Mucosa of rectum (tissue), 2 donors: ENCODE measurements around the gene SEMA4D.

Source experiments
- H3K27ac ChIP-seq, 2 donors: one replicate each; pipeline ENCODE4 v1.7.0; 2013; ENCODE audit warnings: inconsistent platforms in 2 of 2, low read depth in 2 of 2, low read length in 2 of 2
- H3K27me3 ChIP-seq, 2 donors: one replicate each; pipeline ENCODE4 v1.7.0; 2013; ENCODE audit warnings: low read length in 2 of 2; ENCODE audit not compliant: control insufficient read depth in 2 of 2, insufficient read depth in 2 of 2
- H3K36me3 ChIP-seq, 2 donors: one replicate each; pipeline ENCODE4 v1.7.0; 2013; ENCODE audit warnings: low read length in 2 of 2; ENCODE audit not compliant: control insufficient read depth in 2 of 2, insufficient read depth in 2 of 2
- H3K4me1 ChIP-seq, 2 donors: one replicate each; pipeline ENCODE4 v1.7.0; 2013; ENCODE audit warnings: low read length in 2 of 2, mild to moderate bottlenecking in 1 of 2; ENCODE audit not compliant: control insufficient read depth in 2 of 2, insufficient read depth in 2 of 2
- H3K4me3 ChIP-seq, 2 donors: one replicate each; pipeline ENCODE4 v1.7.0; 2013; ENCODE audit warnings: low read length in 2 of 2
- H3K9ac ChIP-seq, 2 donors: one replicate each; pipeline ENCODE4 v1.7.0; 2013; ENCODE audit warnings: low read length in 2 of 2, low read depth in 1 of 2, mild to moderate bottlenecking in 1 of 2
- H3K9me3 ChIP-seq, 2 donors: one replicate each; pipeline ENCODE4 v1.7.0; 2013; ENCODE audit warnings: low read length in 2 of 2; ENCODE audit not compliant: control insufficient read depth in 2 of 2
- donor health status: healthy.
- donor health status: Normal muscosa, but diverticular disease.

The SEMA4D gene

DNA sequence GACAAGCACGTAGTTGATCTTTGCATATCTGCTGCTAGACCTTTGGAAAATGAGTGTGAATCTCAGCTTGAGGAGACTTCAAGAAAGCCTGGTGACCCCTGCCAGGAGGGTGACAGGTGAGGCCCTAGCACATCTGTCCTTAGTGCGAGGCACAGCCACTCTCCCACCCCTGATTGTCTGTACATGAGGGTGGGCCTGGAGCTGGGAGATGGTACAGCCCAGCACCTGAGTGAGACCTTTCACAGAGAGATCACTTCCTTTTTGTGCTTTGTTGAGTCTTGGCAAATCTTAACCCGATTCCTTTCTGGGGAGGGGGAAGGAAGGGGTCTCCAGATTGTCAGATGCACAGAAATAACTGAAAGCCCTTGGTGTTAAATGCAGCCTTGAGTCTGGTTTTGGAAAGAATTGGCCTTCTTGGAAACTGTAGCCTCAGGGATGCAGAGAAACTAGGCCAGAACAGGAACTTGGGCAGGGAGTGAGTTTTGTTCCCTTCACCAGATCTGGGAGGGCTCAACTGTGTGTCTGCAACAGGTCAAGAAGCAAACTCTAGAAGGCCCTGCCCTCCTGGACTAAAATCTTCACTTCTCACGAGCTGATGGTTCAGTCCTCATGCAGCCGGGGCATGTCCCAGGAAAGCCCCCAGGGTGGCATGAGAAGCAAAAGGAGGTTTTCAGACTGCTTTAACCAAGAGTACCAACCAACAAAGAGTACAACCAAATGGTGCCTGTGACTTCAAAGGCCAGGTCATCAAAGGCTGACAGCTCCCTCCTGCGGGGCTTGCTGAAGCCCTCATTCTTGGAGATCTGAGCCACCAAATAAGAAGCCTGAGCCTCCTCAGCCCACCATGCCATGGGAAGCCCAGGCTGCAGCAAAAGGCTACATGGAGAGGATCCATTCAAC is 20.8 kb upstream of the SEMA4D start:
- no peak overlapping the region for H3K4me3 ChIP-seq
- H3K27ac ChIP-seq: no peak overlapping the region
- no peak overlapping the region for H3K9ac ChIP-seq
- H3K9me3 ChIP-seq: no peaks in the 10 kb centered on the region
- no peaks in the 10 kb centered on the region for H3K36me3 ChIP-seq
- H3K27me3 ChIP-seq: no peaks in the 10 kb centered on the region
- peaks cover 0 to 7% of the 10 kb centered on the region in 2 donors for H3K4me1 ChIP-seq

GRCh38 chr9:89515416-89515815 is 17.5 kb upstream of the SEMA4D start:
- Histone ChIP-seq H3K4me3 (no peak overlapping the region), H3K9me3 (no peaks in the 10 kb centered on the region), H3K36me3 (no peaks in the 10 kb centered on the region), H3K27ac (no peak overlapping the region), H3K4me1 (no peaks in the 10 kb centered on the region), H3K27me3 (no peaks in the 10 kb centered on the region), H3K9ac (no peak overlapping the region)

GRCh38 chr9:89514956-89515355 is 17.0 kb upstream of the SEMA4D start:
- H3K4me3 ChIP-seq: no peak overlapping the region
- no peaks in the 10 kb centered on the region for H3K4me1 ChIP-seq
- no peaks in the 10 kb centered on the region for H3K9me3 ChIP-seq
- H3K27ac ChIP-seq: no peak overlapping the region
- no peaks in the 10 kb centered on the region for H3K36me3 ChIP-seq
- H3K9ac ChIP-seq: no peak overlapping the region
- no peaks in the 10 kb centered on the region for H3K27me3 ChIP-seq

DNA sequence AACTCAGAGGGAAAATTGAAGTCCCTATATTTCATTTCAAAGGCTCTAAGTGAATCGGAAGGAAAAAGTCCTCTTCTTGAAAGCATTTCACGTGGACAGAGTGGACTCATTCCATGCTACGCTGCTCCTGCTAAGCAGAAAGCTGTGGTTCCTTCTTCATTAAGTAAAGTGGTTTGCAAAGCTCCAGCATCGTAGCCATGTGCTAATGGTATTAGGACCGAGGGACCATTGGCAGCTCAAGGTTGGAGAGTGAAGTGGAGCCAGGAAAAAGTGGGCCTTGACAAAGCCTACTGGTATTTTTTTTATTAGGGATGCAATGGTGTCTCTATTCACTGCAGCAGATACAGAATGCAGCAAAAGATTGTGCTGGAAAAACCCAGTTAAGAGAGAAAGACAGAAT is 16.4 kb upstream of the SEMA4D start:
- no peaks in the 10 kb centered on the region for H3K9me3 ChIP-seq
- H3K4me3 ChIP-seq: no peak overlapping the region
- no peak overlapping the region for H3K9ac ChIP-seq
- H3K27me3 ChIP-seq: no peaks in the 10 kb centered on the region
- no peak overlapping the region for H3K27ac ChIP-seq
- no peaks in the 10 kb centered on the region for H3K36me3 ChIP-seq
- H3K4me1 ChIP-seq: no peaks in the 10 kb centered on the region

DNA sequence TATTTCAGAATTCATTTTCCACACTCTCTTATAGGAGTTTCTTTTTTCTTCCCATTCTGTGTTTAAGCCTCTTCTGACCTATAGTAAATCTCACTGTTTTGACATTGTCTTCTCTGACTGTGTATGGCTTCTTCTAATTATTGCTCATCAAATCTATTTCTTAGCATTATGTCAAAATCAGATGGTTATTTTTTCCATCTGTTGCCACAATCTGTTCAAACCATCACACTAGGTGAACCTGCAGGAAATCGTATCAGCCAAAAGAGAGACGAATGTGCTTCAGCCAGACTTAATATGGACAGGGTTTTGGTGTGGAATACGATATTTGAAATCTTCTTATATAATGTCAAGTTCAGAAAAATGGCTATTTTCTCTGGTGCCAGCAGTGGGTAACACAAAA is 15.9 kb upstream of the SEMA4D start:
- no peak overlapping the region for H3K4me3 ChIP-seq
- H3K27me3 ChIP-seq: no peaks in the 10 kb centered on the region
- no peak overlapping the region for H3K27ac ChIP-seq
- no peaks in the 10 kb centered on the region for H3K36me3 ChIP-seq
- H3K9me3 ChIP-seq: no peaks in the 10 kb centered on the region
- no peak overlapping the region for H3K9ac ChIP-seq
- H3K4me1 ChIP-seq: no peaks in the 10 kb centered on the region

DNA sequence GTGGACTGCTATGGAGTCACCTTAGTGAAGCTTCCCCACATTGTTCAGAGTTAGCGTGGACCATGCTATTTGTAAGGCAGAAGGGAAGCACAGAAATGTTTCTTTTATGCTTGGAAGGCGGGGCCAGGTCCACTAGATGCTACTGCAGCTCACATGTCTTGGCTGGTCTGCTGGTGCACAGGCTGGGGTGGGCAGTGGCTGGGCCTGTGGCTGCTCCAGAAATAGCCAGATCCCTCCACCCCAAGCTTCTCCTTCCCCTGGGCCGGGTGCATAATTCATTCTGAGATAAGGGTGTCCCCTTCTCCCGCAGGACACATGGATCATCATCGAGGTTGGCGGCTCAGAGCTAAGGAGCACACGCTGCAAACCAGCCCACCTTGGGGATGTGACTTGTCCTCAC is 14.5 kb upstream of the SEMA4D start:
- Histone ChIP-seq H3K27ac (no peak overlapping the region), H3K9ac (no peak overlapping the region), H3K4me3 (no peak overlapping the region), H3K36me3 (no peaks in the 10 kb centered on the region), H3K9me3 (no peaks in the 10 kb centered on the region), H3K27me3 (no peaks in the 10 kb centered on the region), H3K4me1 (no peaks in the 10 kb centered on the region)

DNA sequence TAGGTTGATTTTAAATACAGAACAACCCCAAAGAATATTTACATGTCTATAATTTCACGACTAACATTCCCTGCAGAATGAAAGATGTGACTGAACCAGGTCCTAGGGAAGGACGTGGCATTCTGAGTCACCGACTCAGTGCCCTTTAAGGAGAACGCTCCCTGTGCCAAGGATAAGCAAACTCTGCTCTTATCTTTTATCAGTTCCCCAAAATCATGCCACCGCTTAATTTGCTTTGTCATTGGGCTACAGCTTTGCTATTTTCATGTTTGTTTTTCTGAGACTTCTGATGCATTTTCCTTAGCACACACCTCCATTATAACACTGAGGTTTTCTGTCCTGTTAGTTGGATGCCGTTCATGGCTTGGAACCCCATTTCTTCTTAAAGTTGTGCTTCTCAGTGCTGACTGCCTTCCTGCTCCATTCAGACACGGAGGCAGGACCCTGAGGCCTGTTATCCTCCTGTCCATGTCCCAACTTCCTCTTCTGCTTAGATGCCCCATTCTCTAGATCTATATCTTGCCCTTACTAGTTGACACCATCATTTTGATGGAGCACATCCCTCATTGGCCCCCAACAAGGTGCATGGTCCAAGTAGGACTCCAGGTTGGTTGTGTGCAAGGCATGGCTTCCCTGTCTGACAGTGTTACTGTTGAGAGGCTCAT is 11.2 kb upstream of the SEMA4D start:
- Histone ChIP-seq H3K27me3 (no peaks in the 10 kb centered on the region), H3K4me3 (no peak overlapping the region), H3K9me3 (no peaks in the 10 kb centered on the region), H3K36me3 (no peaks in the 10 kb centered on the region), H3K4me1 (no peaks in the 10 kb centered on the region), H3K27ac (no peak overlapping the region), H3K9ac (no peak overlapping the region)

- no peaks in the 10 kb centered on the region for H3K9me3 ChIP-seq
- H3K27me3 ChIP-seq: no peaks in the 10 kb centered on the region
- H3K9ac ChIP-seq: no peak overlapping the region
- no peak overlapping the region for H3K27ac ChIP-seq
- no peak overlapping the region for H3K4me3 ChIP-seq
- no peaks in the 10 kb centered on the region for H3K36me3 ChIP-seq
- no peaks in the 10 kb centered on the region for H3K4me1 ChIP-seq
Observed at GRCh38 chr9:89505911-89506310, 8.0 kb upstream of the SEMA4D start.

GRCh38 chr9:89505048-89505447 is 7.1 kb upstream of the SEMA4D start:
- Histone ChIP-seq H3K36me3 (no peaks in the 10 kb centered on the region), H3K4me3 (no peak overlapping the region), H3K9me3 (no peaks in the 10 kb centered on the region), H3K27me3 (no peaks in the 10 kb centered on the region), H3K9ac (no peak overlapping the region), H3K4me1 (no peaks in the 10 kb centered on the region), H3K27ac (no peak overlapping the region)

DNA sequence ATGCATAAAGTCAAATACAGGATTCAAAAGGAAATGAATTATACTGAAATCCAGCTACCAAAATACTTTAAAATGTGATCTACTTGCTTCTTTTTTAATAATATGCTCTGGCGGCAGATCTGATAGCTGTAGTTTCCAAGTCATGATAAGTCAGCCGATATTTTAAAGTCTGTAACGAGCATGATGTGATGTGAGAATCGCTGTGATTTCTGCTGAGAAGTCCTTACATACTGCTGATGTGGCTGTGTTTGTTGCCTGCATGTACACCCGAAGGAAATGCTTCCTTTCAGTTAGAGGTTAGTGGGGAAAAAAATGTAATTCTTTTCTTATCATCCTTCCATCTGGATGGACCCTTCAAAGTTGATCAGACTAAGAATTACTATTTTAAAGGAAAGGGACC is 4.8 kb upstream of the SEMA4D start:
- H3K4me3 ChIP-seq: no peak overlapping the region
- no peaks in the 10 kb centered on the region for H3K27me3 ChIP-seq
- peaks cover 5 to 11% of the 10 kb centered on the region in 2 donors for H3K4me1 ChIP-seq
- H3K36me3 ChIP-seq: no peaks in the 10 kb centered on the region
- H3K9ac ChIP-seq: no peak overlapping the region
- no peaks in the 10 kb centered on the region for H3K9me3 ChIP-seq
- H3K27ac ChIP-seq: no peak overlapping the region
